GM19452 (cell line): ENCODE data around the gene INTS2.
"Not testable (repeated sequence)": the region's sequence is repeated elsewhere in the genome, so short reads cannot be mapped to it uniquely, and the experiment has no call there.

Experiments used
- ATAC-seq: cut with Tn5 transposase; IDR thresholded peaks from one replicate; pipeline ENCODE4 v1.9.1; 2021; ENCODE audit not compliant: unreplicated experiment

Gene INTS2

GRCh38 chr17:61927208-61928100 is at the start of gene INTS2:
Gene INTS2, minus strand, starts transcription at chr17:61927982. Its CDS starts 1,338 bp downstream, at chr17:61926644.
- ATAC-seq = peak; percentile 80

DNA sequence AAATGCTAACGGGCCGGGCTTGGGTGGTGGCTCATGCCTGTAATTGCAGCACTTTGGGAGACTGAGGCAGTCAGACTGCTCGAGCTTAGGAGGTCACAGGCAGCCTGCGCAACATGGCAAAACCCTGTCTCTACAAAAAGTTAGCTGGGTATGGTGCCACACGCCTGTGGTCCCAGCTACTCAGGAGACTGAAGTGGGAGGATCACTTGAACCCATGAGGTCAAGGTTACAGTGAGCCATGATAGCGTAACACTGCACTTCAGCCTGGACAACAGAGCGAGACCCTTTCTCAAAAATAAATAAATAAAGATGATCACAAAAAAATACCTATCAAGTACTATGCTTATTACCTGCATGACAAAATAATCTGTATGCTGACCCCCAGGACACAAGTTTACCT is 46.3 kb upstream of the INTS2 start:
- ATAC-seq = no peak

DNA sequence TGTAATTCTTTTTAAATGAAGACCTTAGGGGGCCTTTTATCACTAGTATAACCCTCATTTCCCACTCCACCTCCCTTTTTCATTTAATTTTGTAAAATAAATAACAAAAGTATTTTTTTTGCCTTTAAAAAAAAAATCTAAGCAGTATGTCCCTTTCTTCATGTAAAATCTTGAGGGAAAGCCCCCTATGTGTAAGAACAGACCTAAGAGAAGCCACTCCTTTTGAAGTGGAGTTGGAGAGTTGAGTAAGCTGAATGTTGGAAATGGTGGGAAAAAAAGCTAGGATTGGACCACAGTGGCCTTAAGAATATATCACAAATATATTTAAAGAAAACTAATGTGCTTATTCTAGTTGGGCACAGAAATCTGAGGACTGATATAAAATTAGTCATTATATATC is 44.5 kb upstream of the INTS2 start:
- ATAC-seq = no peak

GRCh38 chr17:61970030-61970429 is 42.2 kb upstream of the INTS2 start:
- no peak for ATAC-seq

GRCh38 chr17:61968757-61969156 is 41.0 kb upstream of the INTS2 start:
- ATAC-seq = no peak

DNA sequence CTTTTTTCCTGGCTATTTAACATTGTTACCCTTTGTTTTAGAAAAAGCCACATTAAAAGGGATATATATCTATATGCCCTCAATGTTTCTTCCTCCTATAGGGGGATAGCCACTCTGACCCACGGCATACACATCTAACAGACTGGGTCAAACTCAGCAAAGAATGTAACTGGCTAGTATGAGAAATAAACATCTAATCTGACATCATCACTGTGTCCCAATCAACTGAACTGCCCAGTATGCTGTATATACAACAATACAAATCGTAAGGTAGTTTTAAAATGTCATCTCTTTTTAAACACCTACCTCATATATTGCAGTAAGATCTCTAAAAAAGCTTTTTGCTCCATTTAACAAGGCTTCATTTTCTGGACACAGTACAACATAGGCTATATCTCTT is 39.9 kb upstream of the INTS2 start:
- ATAC-seq = no peak

GRCh38 chr17:61966191-61966590 is 38.4 kb upstream of the INTS2 start:
- no peak for ATAC-seq

GRCh38 chr17:61955619-61956018 is 27.8 kb upstream of the INTS2 start:
- ATAC-seq = no peak

GRCh38 chr17:61947367-61948078 is 19.7 kb upstream of the INTS2 start:
- ATAC-seq = no peak

DNA sequence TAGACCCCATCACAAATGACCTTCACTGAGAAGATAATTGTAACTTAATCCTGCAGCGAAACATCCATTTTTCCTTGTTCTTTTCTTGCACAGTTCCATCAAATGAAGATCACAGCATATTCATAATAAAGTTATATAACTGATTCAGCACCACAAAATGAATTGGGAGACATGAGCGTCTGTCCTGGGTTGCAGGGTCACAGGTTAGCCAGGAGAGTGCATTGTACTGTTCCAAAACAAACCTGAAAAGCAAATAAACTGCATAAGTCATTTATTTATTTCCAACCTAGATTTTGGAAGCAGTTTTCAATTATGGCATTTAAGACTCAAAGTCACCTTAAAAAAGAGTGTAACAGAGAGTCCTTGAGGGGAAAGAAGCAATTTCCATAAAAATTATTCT is 18.6 kb upstream of the INTS2 start:
- ATAC-seq = no peak

GRCh38 chr17:61943117-61943516 is 15.3 kb upstream of the INTS2 start:
- no peak for ATAC-seq

GRCh38 chr17:61942085-61942484 is 14.3 kb upstream of the INTS2 start:
- no peak for ATAC-seq

- peak; percentile 7 for ATAC-seq
Measured at GRCh38 chr17:61928101-61928436, 287 bp upstream of the INTS2 start.

- peak; percentile 6 for ATAC-seq
Measured at GRCh38 chr17:61926826-61927207, 965 bp downstream of the INTS2 start.

DNA sequence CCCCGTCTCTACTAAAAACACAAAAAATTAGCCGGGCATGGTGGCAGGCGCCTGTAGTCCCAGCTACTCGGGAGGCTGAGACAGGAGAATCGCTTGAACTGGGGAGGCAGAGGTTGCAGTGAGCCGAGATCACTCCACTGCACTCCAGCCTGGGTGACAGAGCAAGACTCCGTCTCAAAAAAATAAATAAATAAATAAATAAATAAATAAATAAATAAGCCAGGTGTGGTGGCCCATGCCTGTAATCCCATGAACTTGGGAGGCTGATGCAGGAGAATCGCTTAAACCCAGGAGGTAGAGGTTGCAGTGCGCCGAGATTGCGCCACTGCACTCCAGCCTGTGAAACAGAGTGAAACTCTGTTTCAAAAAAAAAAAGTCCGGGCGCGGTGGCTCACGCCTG is 12.6 kb downstream of the INTS2 start:
- ATAC-seq = not testable (repeated sequence)

DNA sequence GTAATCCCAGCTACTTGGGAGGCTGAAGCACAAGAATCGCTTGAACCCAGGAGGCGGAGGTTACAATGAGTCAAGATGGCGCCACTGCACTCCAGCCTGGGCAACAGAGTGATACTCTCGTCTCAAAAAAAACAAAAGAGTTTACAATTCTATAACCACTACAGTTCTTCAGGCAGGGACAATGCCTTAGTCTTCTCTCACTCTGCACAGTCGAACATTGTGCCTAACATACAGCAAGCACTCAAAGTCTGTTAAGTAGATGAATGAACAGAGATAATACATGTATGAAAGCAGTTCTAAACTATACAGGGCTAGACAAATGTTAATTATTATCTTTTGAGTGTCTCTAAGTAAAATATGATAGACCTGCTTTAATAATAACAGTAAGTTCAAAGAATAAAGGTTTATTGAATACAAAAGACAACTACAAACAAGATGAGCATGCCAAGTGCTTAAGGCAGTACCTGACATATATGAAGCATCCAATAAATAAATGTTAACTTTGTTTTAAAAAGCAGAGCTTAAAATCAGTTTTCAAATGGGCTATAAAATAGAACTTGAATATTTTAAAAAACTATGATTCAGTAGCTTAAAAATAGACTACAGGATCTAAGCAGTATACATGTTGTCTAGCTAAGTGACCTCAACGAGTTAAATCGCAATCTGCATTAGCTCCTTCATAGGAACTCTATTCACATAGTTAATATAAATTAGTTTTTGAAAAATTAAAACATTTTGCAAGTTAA is 19.3 kb downstream of the INTS2 start:
- ATAC-seq = no peak

DNA sequence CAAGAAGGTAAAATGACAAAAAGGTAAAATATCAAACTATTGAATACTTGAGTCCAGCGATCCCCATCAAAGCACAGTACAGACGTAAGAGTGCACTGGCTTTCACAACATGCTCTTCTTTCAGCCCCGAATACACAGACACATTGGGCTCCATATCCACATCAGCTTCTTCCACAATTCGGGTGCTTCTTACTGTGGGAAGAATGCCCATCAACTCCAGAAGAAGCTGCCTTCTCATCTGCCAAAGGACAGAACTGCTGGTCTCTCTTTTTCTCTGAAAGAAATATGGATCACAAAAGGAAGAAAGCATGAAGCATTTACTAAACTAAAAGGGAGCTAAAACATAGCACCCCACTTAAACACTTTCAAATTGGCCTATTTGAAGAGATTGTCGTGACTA is 20.4 kb downstream of the INTS2 start:
- no peak for ATAC-seq

DNA sequence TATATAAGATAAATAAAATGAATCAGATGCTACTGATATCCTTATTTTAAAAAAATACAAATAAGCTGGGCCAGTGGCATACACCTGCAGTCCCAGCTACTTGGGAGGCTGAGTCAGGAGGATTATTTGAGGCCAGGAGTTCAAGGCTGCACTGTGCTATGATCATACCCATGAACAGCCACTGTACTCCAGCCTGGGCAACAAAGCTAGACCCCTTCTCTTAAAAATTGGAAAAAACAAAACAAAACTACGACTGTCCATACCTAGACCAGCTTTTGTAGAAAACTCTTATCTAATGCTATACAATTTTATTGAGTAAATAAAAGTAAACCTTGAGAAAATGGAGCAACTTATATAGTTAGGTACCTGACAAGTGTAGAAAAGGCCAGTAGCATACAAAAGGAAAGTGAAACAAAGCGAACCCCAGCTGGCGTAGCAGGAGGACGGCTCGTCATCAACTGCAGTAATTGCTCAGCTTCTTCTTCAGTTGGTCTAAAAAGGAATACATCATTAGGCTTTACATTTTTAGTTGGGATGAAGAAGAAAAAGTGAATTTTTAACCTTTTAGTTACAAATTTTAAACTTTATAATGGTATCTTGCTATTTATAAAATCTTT is 23.6 kb downstream of the INTS2 start:
- ATAC-seq = peak; percentile 82

GRCh38 chr17:61903251-61903650 is 24.5 kb downstream of the INTS2 start:
- ATAC-seq = no peak

- no peak for ATAC-seq
Measured at GRCh38 chr17:61897548-61898180, 30.1 kb downstream of the INTS2 start.

DNA sequence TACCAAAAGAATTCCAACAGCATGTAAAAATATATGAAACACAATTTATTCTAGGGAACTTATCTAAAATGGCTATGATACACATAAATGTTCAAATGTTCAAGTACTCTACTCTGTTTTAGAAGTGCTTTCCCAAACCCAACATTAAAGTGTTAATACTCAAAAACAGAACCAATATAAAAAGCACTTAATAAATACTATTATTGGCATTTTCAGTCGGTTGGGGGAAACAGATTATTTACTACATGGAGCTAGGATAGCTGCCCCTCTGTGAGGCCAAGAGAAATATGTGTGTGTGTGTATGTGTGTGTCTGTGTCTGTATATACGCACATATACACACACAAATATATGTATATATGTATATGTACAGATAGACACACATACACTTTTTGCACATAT is 32.4 kb downstream of the INTS2 start:
- no peak for ATAC-seq
